Measurements from ENCODE around the gene FBXL22.
"Not testable (repeated sequence)": the region's sequence is repeated elsewhere in the genome, so short reads cannot be mapped to it uniquely, and the experiment has no call there.

Gene FBXL22

GRCh38 chr15:63612300-63612699, 15.1 kb downstream of the FBXL22 start:
- DNase-seq (ENCODE audit: low spot score): no peak

- no peak for DNase-seq (ENCODE audit: low spot score)
Observed at GRCh38 chr15:63615935-63616334, 18.7 kb downstream of the FBXL22 start.

DNA sequence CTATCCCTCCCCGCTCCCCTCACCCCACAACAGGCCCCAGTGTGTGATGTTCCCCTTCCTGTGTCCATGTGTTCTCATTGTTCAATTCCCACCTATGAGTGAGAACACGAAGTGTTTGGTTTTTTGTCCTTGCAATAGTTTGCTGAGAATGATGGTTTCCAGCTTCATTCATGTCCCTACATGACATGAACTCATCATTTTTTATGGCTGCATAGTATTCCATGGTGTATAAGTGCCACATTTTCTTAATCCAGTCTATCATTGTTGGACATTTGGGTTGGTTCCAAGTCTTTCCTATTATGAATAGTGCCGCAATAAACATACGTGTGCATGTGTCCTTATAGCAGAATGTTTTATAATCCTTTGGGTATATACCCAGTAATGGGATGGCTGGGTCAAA, 20.0 kb downstream of the FBXL22 start:
- DNase-seq (ENCODE audit: low spot score): not testable (repeated sequence)

DNA sequence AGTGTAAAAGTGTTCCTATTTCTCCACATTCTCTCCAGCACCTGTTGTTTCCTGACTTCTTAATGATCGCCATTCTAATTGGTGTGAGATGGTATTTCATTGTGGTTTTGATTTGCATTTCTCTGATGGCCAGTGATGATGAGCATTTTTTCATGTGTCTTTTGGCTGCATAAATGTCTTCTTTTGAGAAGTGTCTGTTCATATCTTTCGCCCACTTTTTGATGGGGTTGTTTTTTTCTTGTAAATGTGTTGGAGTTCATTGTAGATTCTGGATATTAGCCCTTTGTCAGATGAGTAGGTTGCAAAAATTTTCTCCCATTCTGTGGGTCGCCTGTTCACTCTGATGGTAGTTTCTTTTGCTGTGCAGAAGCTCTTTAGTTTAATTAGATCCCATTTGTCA, 20.4 kb downstream of the FBXL22 start:
- not testable (repeated sequence) for DNase-seq (ENCODE audit: low spot score)

DNA sequence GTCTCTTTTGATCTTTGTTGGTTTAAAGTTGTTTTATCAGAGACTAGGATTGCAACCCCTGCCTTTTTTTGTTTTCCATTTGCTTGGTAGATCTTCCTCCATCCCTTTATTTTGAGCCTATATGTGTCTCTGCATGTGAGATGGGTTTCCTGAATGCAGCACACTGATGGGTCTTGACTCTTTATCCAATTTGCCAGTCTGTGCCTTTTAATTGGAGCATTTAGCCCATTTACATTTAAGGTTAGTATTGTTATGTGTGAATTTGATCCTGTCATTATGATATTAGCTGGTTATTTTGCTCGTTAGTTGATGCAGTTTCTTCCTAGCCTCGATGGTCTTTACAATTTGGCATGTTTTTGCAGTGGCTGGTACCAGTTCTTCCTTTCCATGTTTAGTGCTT, 23.6 kb downstream of the FBXL22 start:
- DNase-seq (ENCODE audit: low spot score): not testable (repeated sequence)

GRCh38 chr15:63623232-63623969, 26.2 kb downstream of the FBXL22 start:
- DNase-seq (ENCODE audit: low spot score): no peak

DNA sequence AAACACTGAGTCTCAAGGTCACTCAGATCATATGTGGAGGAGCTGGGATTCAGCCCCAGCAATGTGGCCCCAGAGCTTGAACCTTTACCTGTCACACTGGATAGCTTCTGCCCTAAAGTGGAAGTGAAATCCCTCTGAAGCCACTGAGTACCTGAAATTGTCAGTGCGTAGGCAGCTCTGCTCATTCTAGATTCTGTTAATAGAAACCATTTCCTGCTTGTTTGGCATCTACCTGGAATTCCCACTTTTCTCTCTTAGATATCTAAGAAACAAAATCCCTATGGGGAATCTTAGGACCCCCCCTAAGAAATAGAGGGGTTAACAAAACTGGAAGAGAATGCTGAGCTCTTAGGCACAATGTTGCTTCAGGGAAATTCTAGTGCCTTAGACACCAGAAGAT, 29.8 kb downstream of the FBXL22 start:
- no peak for DNase-seq (ENCODE audit: low spot score)

GRCh38 chr15:63628123-63628822, 31.1 kb downstream of the FBXL22 start:
- DNase-seq (ENCODE audit: low spot score): no peak

DNA sequence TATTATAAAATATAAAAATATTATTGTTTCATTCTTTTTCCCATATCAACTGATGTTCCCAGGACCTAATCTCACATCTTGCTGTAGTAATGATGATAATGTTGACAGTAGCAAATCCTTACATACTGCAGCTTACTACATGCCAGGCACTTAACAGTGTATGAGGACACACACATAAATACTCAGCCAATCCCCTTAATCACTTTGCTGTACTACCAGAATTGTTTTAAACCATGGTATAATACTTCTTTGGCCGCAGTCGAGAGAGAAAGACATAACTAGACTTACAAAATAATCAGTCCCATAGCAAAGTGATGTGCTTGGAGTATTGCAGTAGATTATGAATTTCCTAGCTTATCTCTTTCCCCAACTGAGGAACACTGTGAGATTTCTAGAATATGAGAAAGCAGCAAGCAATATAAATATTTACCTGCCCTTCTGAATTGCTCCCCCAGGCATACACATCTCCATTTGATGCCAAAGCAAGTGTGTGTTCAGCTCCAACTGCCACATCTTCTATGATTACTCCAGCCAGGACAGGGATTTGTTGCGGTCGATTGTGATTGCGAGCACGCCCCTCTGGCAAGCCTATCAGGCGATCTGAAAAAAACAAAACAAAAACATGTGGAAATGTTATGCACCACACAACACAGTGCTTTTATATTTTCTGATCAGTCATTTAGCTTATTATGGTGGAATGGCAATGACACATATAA, 33.0 kb downstream of the FBXL22 start:
- DNase-seq (ENCODE audit: low spot score): no peak

DNA sequence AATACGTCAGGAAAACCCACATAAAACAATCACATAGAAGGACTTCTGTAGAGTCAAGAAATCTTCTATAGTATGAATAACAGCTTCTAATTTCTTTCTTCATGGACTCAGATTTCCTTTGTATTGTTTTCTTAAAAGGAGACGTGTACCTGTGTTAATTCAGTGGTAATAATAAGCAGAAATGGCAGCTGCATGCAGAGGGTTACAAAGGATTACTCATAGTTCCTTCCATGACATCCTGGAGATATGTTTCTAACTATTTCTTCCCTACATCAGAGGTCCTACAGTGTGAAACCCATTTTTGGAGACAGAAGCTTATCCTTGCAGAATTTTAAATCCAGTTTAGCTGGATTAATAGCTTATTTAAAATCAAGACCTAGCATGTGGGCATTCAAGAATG, 36.1 kb downstream of the FBXL22 start:
- no peak for DNase-seq (ENCODE audit: low spot score)

DNA sequence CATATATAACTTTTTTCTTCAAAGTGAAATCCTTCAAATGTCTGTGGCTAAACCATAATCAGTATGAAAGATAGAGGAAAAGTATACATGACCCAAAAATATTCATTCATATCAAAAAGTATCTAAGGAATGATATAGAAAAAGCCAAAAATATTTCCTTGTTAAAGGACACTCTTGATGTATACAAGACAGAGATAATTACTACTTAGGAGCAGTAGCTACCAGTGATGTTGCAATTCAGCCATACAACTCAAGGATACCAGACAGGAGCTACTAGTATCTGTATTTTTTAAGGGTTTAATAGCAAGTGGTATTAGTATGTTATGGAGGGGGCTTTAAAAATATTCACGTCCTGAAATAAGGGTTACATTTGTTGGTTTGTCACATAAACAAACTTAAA, 37.0 kb downstream of the FBXL22 start:
- DNase-seq (ENCODE audit: low spot score): no peak

- DNase-seq (ENCODE audit: low spot score): no peak
Observed at GRCh38 chr15:63636518-63637061, 39.4 kb downstream of the FBXL22 start.

DNA sequence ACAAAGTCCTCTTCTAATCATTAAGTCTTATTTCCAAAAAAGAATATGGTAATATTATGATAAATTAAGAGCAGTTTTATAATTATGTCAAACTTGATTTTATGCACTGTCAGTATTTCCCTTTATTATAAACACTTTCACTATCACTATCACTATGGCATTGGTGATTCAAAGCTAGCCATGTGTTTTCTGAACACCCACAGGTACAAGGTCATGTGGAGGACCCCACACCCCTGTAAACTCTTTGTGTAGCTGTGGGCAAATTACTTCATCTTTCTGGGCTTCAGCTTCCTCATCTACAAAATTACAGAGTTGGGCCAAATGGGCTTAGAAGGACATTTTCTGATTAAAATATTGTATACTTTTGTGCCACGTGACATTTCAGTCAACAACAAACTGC, 41.7 kb downstream of the FBXL22 start:
- no peak for DNase-seq (ENCODE audit: low spot score)

DNA sequence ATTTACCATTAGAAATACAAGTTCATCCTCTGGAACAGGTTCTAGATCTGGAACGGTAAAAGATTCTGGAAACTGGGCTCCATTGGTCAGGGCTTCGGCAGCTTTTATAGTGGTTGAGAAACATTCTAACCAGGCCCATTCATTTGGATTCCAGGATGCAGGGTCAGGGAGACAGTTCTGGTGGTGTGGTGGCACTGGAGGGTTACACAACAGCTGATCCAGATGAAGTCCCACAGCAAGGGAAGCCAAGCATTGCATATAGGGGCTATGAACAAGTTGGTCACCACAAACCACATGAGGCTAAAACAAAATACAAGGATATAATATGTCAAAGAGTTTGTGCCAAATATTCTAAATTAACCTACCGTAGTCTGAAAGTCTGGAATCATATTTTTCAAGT, 43.0 kb downstream of the FBXL22 start:
- DNase-seq (ENCODE audit: low spot score): no peak
